GM18511 (cell line): ENCODE results near the gene VPS26B.
"Not testable (repeated sequence)": the region's sequence is repeated elsewhere in the genome, so short reads cannot be mapped to it uniquely, and the experiment has no call there.

Experiments
- ATAC-seq: cut with Tn5 transposase; IDR thresholded peaks from one replicate; pipeline ENCODE4 v1.9.1; 2021; ENCODE audit warnings: mild to moderate bottlenecking, moderate library complexity; ENCODE audit not compliant: unreplicated experiment

VPS26B gene

GRCh38 chr11:134278356-134278755 is 53.9 kb downstream of the VPS26B start:
- no peak for ATAC-seq

GRCh38 chr11:134281635-134282034 is 57.2 kb downstream of the VPS26B start:
- not testable (repeated sequence) for ATAC-seq

DNA sequence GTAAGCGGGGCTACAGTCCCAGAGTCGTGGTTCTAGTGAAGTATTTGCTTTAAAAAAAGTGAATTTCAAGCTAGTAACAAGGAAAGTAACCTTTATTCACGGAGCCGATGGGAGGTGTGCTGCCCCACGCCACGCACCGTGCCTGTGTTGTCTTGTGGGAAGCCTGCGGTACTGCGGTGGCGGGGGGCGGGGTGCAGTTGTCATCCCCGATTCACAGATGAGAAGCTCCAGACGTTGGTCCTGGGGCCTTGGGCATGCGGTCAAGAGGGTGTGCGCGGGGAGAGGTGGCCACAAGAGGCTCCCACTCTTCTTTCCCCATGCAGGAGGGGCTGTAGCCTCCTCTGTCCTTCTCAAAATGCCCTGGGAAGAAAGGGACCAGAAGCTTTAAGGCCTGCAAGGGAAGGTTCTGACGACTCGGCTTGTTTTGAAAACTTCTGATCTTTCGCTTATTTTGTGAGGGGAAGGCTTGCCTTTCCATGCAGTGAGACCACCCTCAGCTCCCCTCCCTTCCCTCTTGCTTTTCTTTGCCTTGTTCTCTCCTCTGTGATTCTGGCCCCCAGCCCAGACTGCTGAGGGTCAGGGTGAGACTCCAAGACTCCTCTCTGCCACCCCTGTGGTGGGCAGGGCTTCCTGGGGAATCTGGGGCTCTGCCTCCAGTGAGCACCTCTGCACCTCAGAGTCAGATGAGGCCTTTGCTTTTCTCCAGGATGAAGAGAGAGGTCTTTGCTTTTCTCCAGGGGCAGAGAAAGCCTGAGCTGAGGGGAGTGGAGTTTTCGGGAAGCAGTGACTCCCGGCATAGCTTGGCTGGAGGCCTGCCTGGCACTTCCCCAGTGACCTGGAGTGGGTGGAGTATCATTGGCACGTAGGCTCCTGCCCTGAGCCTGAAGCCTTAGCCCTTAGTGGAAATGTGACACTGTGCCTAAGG is 57.9 kb downstream of the VPS26B start:
- no peak for ATAC-seq

DNA sequence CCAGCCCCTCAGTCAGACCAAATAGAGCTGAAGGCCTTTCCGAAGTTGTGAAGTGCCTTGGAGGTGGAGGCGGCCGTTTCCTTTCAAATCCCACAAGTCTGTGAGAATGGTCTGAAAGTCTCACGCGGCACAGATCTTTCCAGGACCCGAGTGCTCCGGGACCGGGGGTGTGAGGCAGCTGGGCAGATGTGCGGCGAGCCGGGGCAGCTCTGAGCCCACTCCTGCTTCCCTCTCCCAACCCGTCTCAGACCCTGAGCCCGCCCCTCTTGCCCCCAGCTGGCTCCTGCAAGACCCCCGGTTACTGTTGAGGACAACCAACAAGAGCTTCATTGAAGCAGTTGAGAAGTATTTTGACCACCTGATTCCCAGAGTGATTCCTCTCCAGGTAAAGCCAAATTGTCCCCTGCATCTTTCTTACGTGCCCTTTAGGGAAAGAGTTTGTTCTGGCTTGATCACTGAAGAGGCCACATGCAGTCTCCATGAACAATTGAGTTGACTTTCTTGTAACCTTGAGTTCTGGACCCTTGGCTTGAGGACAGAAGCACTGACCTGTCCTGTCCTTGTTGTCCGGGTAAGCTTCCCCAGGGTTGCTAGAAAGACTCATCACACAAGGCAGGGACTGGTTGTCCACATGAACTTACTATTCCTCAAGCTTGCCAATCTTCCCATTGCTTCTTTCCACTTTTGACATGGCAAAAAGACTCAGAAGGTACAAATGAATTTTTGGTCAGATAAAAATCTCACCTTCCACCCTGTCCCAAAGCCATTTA is 59.2 kb downstream of the VPS26B start:
- no peak for ATAC-seq

DNA sequence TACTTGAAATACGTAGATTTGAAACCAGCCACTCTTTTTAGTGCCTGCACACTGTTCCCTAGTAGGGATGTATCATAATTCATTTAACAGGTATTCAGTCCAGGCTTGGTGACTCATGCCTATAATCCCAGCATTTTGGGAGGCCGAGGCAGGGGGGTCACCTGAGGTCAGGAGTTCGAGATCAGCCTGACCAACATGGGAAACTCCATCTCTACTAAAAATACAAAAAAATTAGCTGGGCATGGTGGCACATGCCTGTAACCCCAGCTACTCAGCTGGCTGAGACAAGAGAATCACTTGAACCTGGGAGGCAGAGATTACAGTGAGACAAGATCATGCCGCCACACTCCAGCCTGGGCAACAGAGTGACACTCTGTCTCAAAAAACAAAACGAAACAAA is 59.9 kb downstream of the VPS26B start:
- not testable (repeated sequence) for ATAC-seq

DNA sequence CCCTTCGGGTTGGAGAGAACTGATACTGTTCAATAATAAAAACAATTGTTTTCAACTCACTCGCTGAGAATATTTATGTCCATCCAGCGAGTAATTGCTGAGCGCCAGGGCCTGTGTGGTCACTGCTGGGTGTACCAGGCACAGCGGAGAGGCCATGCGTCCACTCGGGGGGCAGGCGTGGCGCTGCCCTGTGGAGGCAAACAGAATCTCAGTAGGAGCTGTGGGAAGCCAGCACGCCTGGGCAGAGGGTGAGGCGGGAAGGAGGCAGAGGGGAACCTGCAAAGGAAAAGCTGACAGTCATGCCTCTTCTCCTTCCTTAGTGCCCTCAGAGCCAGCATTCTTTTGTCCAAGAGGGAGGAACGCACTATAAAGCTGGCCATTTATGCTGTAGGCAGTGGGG is 63.1 kb downstream of the VPS26B start:
- ATAC-seq = no peak

DNA sequence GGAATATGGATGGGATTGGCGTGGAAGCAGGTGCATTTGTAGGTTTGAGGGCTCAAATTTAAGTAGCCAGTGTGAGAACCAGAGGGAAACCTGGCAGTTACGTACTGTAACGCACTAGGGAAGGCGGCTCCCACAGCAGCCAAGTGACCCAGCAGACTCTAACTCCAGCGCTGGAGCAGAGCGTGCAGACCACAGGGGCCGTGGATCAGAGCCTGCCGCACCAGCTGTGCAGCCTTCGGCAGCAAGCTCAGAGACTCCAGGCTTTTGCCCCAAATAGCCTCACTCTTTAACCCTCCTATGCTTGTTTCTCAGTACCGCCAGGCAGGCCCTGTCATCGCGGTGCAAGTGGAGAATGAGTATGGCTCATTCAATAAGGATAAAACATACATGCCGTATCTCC is 64.0 kb downstream of the VPS26B start:
- ATAC-seq = no peak

GRCh38 chr11:134289167-134289566 is 64.7 kb downstream of the VPS26B start:
- ATAC-seq = no peak

- ATAC-seq = no peak
These were observed 65.3 kb downstream of the VPS26B start for GRCh38 chr11:134289789-134290188.

GRCh38 chr11:134290646-134291045 is 66.2 kb downstream of the VPS26B start:
- ATAC-seq = no peak

- no peak for ATAC-seq
These were observed 66.7 kb downstream of the VPS26B start for GRCh38 chr11:134291196-134291595.

GRCh38 chr11:134292661-134293060 is 68.2 kb downstream of the VPS26B start:
- no peak for ATAC-seq

DNA sequence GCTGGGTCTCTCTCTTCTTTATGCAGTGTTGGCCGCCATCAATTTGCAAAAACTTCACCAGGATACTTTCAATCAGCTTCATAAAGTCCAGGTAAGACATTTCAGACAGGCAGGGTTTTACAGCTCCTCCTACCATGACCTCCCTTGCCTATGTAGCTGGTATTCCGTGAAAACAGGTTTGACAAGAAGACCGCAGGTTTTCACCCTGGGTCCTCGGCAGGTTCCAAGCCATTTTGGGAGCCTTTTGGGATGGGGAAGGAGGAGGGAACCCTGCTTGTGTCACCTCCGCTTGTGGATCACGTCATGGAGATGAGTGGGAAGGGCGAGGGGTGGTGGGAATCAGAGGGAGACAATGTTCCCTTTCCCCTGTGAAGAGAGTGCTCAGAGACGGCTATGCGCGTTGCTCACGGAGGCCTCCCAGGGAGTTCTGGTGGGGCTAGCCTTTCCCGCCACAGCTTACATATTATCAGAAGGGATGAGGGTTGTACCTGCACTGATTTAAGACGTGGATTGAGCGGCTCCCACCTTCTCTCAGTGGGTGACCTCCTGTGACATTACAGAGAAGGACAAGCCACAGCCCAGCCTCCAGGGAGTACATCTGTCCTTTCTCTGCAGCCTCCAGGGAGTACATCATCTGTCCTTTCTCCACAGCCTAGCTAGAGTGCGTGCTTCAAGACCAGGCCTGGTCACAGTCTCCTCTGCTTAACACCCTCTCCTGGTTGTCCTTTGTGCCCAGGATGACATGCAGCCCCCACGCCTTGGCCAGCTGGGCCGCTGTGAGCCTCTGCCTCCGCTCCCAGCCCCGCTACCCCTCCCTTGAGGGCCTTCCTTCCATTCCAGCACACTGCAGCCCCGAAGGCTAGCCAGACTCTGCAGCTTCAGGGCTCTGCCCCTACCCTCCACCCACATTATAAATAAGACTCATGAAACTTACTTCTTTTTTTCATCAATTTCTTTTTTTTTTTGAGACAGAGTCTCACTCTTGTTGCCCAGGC is 68.9 kb downstream of the VPS26B start:
- no peak for ATAC-seq

- no peak for ATAC-seq
These were observed 70.2 kb downstream of the VPS26B start for GRCh38 chr11:134294664-134295063.
